ENCODE data around the gene MORF4L1.

MORF4L1 gene

DNA sequence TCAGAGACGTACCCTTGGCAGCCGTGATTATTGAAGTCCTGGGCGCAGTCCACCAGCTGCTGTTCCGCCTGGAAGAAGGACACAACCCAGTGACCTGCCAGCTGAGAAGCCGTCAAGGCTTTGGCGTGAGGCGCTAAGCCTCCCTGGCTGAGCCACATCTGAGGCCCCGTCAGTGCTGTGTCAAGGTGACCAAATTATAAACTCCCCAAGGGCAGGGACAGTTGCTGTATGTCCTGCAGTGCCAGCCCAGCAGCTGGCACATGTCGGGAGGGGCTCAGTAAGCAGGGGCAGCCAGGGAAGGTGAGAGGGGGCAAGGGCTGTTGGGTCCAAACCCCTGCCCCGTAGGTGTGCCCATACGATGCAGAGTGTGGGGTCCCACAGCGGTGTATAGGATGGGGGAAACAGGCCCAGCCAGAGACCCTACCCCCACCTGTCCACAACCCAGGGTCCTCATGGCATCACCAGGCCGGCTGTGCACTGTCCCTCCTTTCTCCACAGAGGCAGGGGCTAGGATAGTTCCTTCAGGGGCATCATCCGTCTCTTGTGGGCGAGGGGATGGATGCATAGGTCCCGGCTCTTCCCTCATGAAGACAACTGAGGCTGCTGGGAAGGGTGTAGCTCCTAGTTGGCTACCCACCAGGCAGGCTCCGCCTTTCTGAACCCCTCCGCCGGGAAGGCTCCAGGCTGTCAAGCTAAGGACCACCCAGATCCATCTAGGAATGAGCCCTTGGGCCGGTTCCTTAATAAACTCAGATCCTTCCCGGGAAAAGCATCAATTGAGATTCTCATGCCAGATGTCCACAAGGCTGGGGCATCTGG lies 59.0 kb downstream of the MORF4L1 start:
- TF ChIP-seq, protein P1, sequence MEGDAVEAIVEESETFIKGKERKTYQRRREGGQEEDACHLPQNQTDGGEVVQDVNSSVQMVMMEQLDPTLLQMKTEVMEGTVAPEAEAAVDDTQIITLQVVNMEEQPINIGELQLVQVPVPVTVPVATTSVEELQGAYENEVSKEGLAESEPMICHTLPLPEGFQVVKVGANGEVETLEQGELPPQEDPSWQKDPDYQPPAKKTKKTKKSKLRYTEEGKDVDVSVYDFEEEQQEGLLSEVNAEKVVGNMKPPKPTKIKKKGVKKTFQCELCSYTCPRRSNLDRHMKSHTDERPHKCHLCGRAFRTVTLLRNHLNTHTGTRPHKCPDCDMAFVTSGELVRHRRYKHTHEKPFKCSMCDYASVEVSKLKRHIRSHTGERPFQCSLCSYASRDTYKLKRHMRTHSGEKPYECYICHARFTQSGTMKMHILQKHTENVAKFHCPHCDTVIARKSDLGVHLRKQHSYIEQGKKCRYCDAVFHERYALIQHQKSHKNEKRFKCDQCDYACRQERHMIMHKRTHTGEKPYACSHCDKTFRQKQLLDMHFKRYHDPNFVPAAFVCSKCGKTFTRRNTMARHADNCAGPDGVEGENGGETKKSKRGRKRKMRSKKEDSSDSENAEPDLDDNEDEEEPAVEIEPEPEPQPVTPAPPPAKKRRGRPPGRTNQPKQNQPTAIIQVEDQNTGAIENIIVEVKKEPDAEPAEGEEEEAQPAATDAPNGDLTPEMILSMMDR (IDR thresholded peaks at IDR 0.05; ENCODE audit: low read depth, low read length) = no peak
- no peak overlapping the region for H3K4me3 ChIP-seq (ENCODE audit: low read depth, low read length)

DNA sequence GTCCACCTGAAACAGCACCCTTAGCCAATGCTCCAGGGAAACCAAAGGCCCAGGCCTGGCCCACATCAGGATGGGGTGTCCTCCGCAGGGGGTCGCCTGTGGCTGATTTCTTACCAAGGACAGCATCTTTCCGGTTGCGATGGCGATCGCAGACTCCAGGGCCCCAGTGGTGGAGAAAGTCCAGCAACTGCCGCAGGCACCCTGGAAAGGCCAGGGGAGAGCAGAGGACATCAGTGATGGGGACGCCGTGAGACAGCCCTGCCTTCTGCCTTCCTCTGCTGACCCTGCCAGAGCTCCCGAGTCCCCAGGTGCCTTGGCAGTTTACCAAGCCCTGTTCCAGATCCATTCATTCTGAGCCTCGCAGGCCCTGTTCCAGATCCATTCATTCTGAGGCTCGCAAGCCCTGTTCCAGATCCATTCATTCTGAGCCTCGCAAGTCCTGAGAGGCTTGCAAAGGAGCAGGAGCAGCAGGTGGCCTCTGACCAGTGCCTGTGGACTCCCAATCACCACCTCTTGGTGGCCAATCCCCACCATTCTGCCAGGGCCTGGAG lies 59.6 kb downstream of the MORF4L1 start:
- no peak overlapping the region for H3K4me3 ChIP-seq (ENCODE audit: low read depth, low read length)
- TF ChIP-seq, protein P1 (IDR thresholded peaks at IDR 0.05; ENCODE audit: low read depth, low read length) = no peak

GRCh38 chr15:78933187-78933822 lies 60.6 kb downstream of the MORF4L1 start:
- TF ChIP-seq, protein P1 (IDR thresholded peaks at IDR 0.05; ENCODE audit: low read depth, low read length) = no peak
- no peak overlapping the region for H3K4me3 ChIP-seq (ENCODE audit: low read depth, low read length)

DNA sequence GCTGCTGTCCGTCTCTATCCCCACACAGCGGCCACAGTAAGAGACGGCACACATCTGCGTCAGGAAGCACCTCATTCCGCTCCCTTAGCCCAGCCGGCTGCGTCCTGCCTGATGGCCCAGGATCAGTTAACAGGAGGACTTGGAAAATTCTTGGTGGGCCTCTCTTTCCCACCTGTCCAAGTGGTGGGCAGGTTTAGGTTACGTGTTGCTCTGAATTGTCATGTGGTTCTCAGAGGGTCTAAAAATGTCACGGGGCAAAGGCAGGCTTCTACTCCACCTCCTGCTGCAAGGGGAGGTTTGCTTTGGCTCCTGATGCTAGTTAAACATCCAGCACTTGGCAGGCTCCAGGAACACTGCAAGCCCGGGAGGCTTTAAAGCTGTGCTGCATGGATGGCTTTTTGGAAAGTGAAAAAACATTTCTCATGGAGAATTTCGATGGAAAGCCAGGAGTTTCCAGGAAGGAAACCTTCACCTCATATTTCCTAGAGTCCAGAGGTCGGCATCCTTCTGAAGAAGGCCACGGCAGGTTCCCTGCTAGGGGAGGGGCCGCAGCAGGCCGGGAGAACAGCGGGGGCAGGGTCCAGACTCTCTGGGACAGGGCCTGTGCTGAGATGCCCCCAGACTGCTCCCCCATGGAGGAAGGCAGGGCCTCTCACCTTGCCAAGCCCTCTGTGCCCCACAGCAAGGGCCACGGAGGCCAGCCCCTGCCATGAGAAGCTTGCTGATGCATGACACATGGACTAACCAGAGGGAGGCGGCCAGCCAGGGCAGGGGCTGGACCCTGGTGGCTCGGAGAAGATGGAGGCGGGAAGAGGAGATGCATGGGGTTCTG lies 61.3 kb downstream of the MORF4L1 start:
- TF ChIP-seq, protein P1 (IDR thresholded peaks at IDR 0.05; ENCODE audit: low read depth, low read length) = no peak
- H3K4me3 ChIP-seq (ENCODE audit: low read depth, low read length) = no peak overlapping the region

GRCh38 chr15:78934655-78935023 lies 61.9 kb downstream of the MORF4L1 start:
- TF ChIP-seq, protein P1 (IDR thresholded peaks at IDR 0.05; ENCODE audit: low read depth, low read length) = no peak
- no peak overlapping the region for H3K4me3 ChIP-seq (ENCODE audit: low read depth, low read length)

DNA sequence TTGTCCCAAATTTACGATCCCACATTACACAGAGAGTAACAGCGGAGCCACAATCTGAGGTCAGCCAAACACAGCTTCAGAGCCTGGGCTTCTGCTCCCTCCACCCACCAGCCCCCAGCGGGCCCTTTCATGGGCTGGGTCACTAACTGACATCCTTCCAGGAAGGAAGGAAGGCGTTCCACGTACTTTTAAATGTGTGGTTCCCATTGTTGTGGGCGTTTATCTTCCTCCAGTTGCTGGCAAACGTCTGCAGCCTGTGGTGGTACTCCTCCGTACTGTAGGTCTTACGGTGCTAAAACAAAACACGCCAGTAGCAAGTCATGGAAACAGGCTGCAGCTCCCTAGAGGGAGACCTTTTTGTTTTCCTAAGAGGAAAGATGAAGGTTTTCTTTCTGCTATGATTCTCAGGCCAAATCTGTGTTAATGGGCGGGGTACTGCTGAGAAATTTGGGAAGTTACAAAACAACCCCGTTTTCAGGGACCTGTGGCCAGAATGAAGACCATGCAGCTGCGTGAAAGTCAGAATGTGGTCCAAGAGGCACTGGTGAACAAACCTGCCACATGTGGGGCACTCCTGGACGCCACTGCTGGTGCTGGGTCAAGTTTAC lies 64.5 kb downstream of the MORF4L1 start:
- TF ChIP-seq, protein P1 (IDR thresholded peaks at IDR 0.05; ENCODE audit: low read depth, low read length) = no peak
- H3K4me3 ChIP-seq (ENCODE audit: low read depth, low read length) = no peak overlapping the region
